GM12878 (cell line): ENCODE data around the gene PDSS2. TPM values are rescaled to one million over a fixed set of nuclear protein-coding genes. Genes with fewer than 3 reads are reported as not detected.

ENCODE experiments used
- ATF3 ChIP-seq: IDR thresholded peaks from 2 replicates; pipeline ENCODE4 v1.6.1; 2011; ENCODE audit warnings: low read depth, mild to moderate bottlenecking, low read length, moderate library complexity, borderline replicate concordance; ENCODE audit errors: extremely low read depth
- BCL11A ChIP-seq: IDR thresholded peaks from 2 replicates; pipeline ENCODE4 v1.6.1; 2011; ENCODE audit warnings: low read depth, low read length
- CEBPZ ChIP-seq: fragments of 150-350 bp; IDR thresholded peaks from 2 replicates; pipeline ENCODE4 v1.6.1; 2016; ENCODE audit warnings: low read depth, low read length
- E4F1 ChIP-seq: fragments of 450-650 bp; IDR thresholded peaks from 2 replicates; pipeline ENCODE4 v1.6.1; 2018; ENCODE audit warnings: borderline replicate concordance, mild to moderate bottlenecking; ENCODE audit not compliant: partially characterized antibody
- GABPA ChIP-seq: IDR thresholded peaks from 2 replicates; pipeline ENCODE4 v1.6.1; 2014; ENCODE audit warnings: antibody characterized with exemption, low read depth, mild to moderate bottlenecking, inconsistent platforms
- IRF4 ChIP-seq: IDR thresholded peaks from 2 replicates; pipeline ENCODE4 v1.6.1; 2011; ENCODE audit warnings: low read depth, low read length
- KLF5 ChIP-seq: fragments of 450-650 bp; IDR thresholded peaks from 2 replicates; pipeline ENCODE4 v1.6.1; 2014; ENCODE audit warnings: mild to moderate bottlenecking; ENCODE audit not compliant: partially characterized antibody
- NR2C1 ChIP-seq: fragments of 450-650 bp; IDR thresholded peaks from 2 replicates; pipeline ENCODE4 v1.6.1; 2017; ENCODE audit warnings: antibody characterized with exemption, mild to moderate bottlenecking, moderate library complexity
- PAX5 ChIP-seq: IDR thresholded peaks from 2 replicates; pipeline ENCODE4 v1.6.1; 2011; ENCODE audit warnings: low read depth, low read length, borderline replicate concordance
- TBL1XR1 ChIP-seq: IDR thresholded peaks from 2 replicates; pipeline ENCODE4 v1.6.1; 2012; ENCODE audit warnings: low read depth, low read length, improper control_type of control experiment
- USF2 ChIP-seq: IDR thresholded peaks from 2 replicates; pipeline ENCODE4 v1.6.1; 2011; ENCODE audit warnings: low read depth, low read length, improper control_type of control experiment, borderline replicate concordance
- ZSCAN29 ChIP-seq: fragments of 450-650 bp; IDR thresholded peaks from 2 replicates; pipeline ENCODE4 v1.6.1; 2017; ENCODE audit warnings: mild to moderate bottlenecking, moderate library complexity
- polyA plus RNA-seq, 11 experiments: library from polyadenylated mRNA; depleted of rRNA in 4 of 11; unstranded in 6 of 11; stranded (reverse) in 5 of 11; fragments of >200 nt; fragmentation: Nextera tagmentation in 4 of 11; fragmentation: Illumina TruSeq in 1 of 11; extraction: Ambion mirVana in 4 of 11; extraction: Trizol in 1 of 11; gene quantifications; 1 replicate in 1 of 11; 2 replicates in 10 of 11; pipeline versions ENCODE4 v1.2.1 to v1.2.3, GENCODE V29; 2011 to 2016; ENCODE audit warnings: inconsistent platforms in 2 of 11, missing spikeins in 2 of 11, low read depth in 1 of 11
- total RNA-seq, 4 experiments: library from RNA; depleted of rRNA in 3 of 4; stranded (reverse); fragments of >200 nt in 3 of 4; fragmentation: Illumina TruSeq in 1 of 4; extraction: Trizol in 1 of 4; gene quantifications; 2 replicates each; pipeline versions ENCODE4 v1.2.1 to v1.2.3, GENCODE V29; 2013 to 2021

PDSS2 gene
- total and polyA plus RNA-seq, 10 of the 15 experiments (the other 5 are each of a cell fraction or from before 2014, with no cell fraction given): 7.7 to 15.5 (median 9.6) TPM

GRCh38 chr6:107459283-107460082, at the start of gene PDSS2 (continued):
- TF ChIP-seq ATF3 (peak; percentile 83; the same call in 1 of the 2 replicates), CEBPZ (no peak), KLF5 (no peak), NR2C1 (peak; percentile 88), IRF4 (no peak), USF2 (no peak), E4F1 (peak; percentile 99), PAX5 (no peak), GABPA (no peak), ZSCAN29 (no peak), BCL11A (no peak), TBL1XR1 (peak; percentile 72)
